Measurements from ENCODE around the gene SGMS1. TPM values are rescaled to one million over a fixed set of nuclear protein-coding genes. Genes with fewer than 3 reads are reported as not detected.

The SGMS1 gene
- total RNA-seq, 4 donors from 2014 or later, result 139 to 198 (median 173) TPM

DNA sequence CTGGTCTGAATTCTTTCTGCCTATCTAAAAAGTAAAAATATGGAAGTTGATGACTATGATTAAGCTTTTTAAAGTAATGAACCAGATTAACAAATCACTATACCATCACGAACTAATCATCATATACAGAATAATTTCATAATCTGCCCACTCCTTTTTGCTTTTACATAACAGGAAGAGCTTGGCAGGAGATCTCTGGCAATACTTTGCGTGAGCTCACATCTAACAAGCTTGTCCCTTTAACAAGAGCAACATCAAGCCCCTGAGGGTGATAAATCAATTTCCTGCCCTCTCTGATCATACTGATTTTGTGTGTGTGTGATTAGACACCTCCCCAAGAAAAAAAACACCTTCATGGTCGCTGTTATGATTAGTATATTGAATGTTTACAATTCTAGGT lies 228.9 kb downstream of the SGMS1 start:
- no peak for DNase-seq (ENCODE audit: low spot score in 2 of 2)
- no peak overlapping the region for H3K4me3 ChIP-seq
- no peaks in the 10 kb centered on the region for H3K27me3 ChIP-seq
- peak overlapping the region; percentile 75 for H3K27ac ChIP-seq
- H3K4me1 ChIP-seq, result peaks cover 57% of the 10 kb centered on the region
- 15% methylated on average over 3 of the region's 3 CpGs for WGBS
- no peaks in the 10 kb centered on the region for H3K36me3 ChIP-seq
- H3K9me3 ChIP-seq, result no peaks in the 10 kb centered on the region
- TF ChIP-seq POLR2A (IDR thresholded peaks at IDR 0.05), result no peak
- no peak for TF ChIP-seq EP300 (IDR thresholded peaks at IDR 0.05)
- no peak for TF ChIP-seq POLR2AphosphoS5 (IDR thresholded peaks at IDR 0.05)
- TF ChIP-seq, protein P1, sequence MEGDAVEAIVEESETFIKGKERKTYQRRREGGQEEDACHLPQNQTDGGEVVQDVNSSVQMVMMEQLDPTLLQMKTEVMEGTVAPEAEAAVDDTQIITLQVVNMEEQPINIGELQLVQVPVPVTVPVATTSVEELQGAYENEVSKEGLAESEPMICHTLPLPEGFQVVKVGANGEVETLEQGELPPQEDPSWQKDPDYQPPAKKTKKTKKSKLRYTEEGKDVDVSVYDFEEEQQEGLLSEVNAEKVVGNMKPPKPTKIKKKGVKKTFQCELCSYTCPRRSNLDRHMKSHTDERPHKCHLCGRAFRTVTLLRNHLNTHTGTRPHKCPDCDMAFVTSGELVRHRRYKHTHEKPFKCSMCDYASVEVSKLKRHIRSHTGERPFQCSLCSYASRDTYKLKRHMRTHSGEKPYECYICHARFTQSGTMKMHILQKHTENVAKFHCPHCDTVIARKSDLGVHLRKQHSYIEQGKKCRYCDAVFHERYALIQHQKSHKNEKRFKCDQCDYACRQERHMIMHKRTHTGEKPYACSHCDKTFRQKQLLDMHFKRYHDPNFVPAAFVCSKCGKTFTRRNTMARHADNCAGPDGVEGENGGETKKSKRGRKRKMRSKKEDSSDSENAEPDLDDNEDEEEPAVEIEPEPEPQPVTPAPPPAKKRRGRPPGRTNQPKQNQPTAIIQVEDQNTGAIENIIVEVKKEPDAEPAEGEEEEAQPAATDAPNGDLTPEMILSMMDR (IDR thresholded peaks at IDR 0.05), result no peak

DNA sequence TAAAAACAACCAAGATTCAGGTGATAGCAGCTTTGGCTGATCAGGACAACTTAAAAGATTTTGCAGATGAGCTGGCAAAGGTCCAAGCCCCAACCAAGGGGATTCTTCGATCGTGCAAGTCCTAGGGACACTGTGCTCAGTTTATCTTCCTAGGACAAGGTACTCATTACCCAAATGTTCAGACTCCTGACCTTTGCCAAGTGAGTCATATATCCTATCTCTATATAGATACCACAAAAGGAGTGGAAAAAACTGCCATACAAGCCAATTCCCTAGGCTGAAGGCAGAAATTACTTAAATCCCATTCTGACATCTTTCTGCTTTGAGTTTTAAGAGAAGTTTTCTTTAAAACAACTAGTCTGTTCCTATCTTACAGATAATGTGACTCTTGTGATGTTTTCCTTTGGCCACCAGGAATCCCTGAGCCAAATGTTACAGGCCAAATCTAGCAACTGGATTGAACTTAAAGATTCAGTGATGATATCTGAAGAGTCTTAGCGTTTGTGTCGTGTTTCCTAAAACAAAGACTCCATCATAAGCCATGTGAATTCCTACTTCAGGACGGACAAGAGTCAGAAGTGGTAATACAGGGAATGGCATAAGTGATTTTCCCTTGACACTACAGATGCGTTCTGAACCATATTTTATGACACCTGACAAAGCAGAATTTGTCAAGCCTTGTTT lies 229.8 kb downstream of the SGMS1 start:
- Histone ChIP-seq H3K36me3 (no peaks in the 10 kb centered on the region), H3K27ac (peak overlapping the region; percentile 21), H3K4me3 (no peak overlapping the region), H3K4me1 (peaks cover 57% of the 10 kb centered on the region), H3K27me3 (no peaks in the 10 kb centered on the region), H3K9me3 (no peaks in the 10 kb centered on the region)
- no peak for DNase-seq (ENCODE audit: low spot score in 2 of 2)
- TF ChIP-seq, protein P1 (IDR thresholded peaks at IDR 0.05), result no peak
- TF ChIP-seq POLR2AphosphoS5 (IDR thresholded peaks at IDR 0.05) (no peak), EP300 (IDR thresholded peaks at IDR 0.05) (no peak), POLR2A (IDR thresholded peaks at IDR 0.05) (no peak)
- WGBS, result 66% methylated on average over 6 of the region's 6 CpGs

DNA sequence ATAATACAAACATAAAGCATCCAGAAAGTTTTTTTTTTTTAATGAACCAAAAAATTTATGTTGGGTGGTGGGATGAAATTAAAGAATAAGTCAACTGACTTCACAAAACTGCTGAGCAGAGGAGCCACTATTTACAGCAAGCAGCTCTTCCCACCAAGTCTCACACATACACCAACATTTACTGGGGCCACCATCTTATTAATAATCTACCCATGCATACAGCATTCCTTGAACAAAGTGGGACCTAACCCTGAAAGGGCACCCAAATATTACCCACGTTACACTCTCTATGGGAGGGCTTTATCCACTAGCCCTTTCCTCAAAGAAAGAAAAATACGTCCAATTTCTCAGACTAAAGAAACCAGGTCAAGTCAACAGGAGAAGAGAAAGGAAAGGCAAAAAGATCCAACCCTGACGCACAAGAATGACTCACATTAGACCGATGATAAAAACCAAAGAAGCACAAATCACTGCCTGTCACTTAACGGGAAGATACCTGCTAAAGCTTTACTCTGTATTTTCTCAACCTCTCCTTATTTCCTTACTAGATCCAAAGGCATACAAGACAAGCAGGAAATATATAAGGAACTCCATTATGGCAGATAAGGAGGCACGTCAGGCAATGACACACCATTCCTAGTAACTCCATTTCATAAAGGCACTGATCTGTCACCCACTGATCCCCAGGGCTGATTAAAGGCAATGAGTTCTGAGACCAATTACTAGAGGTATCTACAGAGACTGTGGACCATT lies 230.6 kb downstream of the SGMS1 start:
- Histone ChIP-seq H3K4me1 (peaks cover 57% of the 10 kb centered on the region), H3K27me3 (no peaks in the 10 kb centered on the region), H3K36me3 (no peaks in the 10 kb centered on the region), H3K4me3 (no peak overlapping the region), H3K9me3 (no peaks in the 10 kb centered on the region), H3K27ac (peak overlapping the region; percentile 21)
- WGBS, result 70% methylated on average over 6 of the region's 6 CpGs
- DNase-seq (ENCODE audit: low spot score in 2 of 2), result no peak
- TF ChIP-seq, protein P1 (IDR thresholded peaks at IDR 0.05), result no peak
- TF ChIP-seq POLR2A (IDR thresholded peaks at IDR 0.05) (no peak), POLR2AphosphoS5 (IDR thresholded peaks at IDR 0.05) (no peak), EP300 (IDR thresholded peaks at IDR 0.05) (no peak)

DNA sequence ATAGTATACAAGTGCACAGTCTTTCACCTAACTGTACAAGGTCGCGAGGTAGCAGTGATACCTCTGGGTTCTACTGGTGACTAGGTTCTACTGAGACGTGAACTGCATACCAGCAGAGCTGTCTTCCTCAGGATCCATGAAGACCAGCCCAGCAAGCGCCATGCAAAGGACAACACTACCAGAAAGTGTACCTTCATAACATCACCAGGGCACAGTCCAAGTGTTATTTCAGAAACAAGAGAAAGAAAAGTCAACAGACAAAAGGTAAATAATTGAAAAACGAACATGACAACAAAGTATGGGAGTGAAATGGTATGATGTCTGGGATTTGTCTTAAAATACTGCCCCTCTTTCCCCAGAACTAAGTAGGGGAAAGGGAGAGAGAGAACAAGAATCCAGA lies 231.3 kb downstream of the SGMS1 start:
- Histone ChIP-seq H3K4me1 (peaks cover 50% of the 10 kb centered on the region), H3K27me3 (no peaks in the 10 kb centered on the region), H3K36me3 (no peaks in the 10 kb centered on the region), H3K9me3 (no peaks in the 10 kb centered on the region), H3K27ac (no peak overlapping the region), H3K4me3 (no peak overlapping the region)
- WGBS, result 95% methylated on average over 5 of the region's 5 CpGs
- no peak for TF ChIP-seq EP300 (IDR thresholded peaks at IDR 0.05)
- no peak for DNase-seq (ENCODE audit: low spot score in 2 of 2)

DNA sequence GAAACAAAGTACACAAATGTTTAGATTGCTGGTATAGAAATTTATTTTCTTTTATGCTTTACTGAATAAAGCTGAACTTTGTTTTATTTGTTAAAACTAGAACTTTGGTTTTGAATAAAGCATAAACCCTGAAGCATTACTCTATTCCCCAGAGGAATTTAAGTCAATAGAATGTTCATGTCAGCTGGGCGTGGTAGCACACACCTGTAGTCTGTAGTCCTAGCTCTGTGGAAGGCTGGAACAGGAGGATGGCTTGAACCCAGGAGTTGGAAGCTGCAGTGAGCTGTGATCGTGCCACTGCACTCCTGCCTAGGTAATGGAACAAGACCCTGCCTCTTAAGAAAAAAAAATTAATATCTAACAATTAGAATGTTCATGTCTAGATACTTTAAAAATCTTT lies 233.5 kb downstream of the SGMS1 start:
- Histone ChIP-seq H3K27ac (no peak overlapping the region), H3K36me3 (no peaks in the 10 kb centered on the region), H3K4me3 (no peak overlapping the region), H3K4me1 (peaks cover 49% of the 10 kb centered on the region), H3K27me3 (no peaks in the 10 kb centered on the region), H3K9me3 (no peaks in the 10 kb centered on the region)
- TF ChIP-seq EP300 (IDR thresholded peaks at IDR 0.05) (no peak), POLR2A (IDR thresholded peaks at IDR 0.05) (no peak), POLR2AphosphoS5 (IDR thresholded peaks at IDR 0.05) (no peak)
- TF ChIP-seq, protein P1 (IDR thresholded peaks at IDR 0.05), result no peak
- WGBS, result 66% methylated on average over 2 of the region's 2 CpGs
- DNase-seq (ENCODE audit: low spot score in 2 of 2), result no peak
